Choroid plexus epithelial cell (primary cell): ENCODE results near the gene BTBD2.

ENCODE experiments used
- DNase-seq: peaks from one replicate; pipeline ENCODE4 v3.0.0-alpha.2; 2010; ENCODE audit warnings: low read depth
- H3K4me3 ChIP-seq: 2 replicates; pipeline ENCODE4 v1.5.1; 2011; ENCODE audit warnings: low read depth, mild to moderate bottlenecking, control low read depth, low read length, moderate library complexity
- CTCF ChIP-seq: conservative IDR thresholded peaks from 2 replicates; pipeline ENCODE4 v1.5.1; 2011; ENCODE audit warnings: low read depth, mild to moderate bottlenecking, control low read depth, inconsistent platforms, low read length, moderate library complexity

Gene BTBD2

GRCh38 chr19:1941146-1942077, 74.1 kb downstream of the BTBD2 start, which contains the start of gene CSNK1G2:
CSNK1G2 (plus strand) TSS chr19:1941172; CDS start chr19:1969773, 28,601 bp downstream.
- peak within 1 kb of the TSS; percentile 80 for H3K4me3 ChIP-seq
- DNase-seq: no peak
- TF ChIP-seq CTCF: no peak

- DNase-seq: no peak
- no peak overlapping the region for H3K4me3 ChIP-seq
- no peak for TF ChIP-seq CTCF
These were observed 77.4 kb downstream of the BTBD2 start for GRCh38 chr19:1938071-1938470.

- no peak for TF ChIP-seq CTCF
- no peak for DNase-seq
- H3K4me3 ChIP-seq: no peak overlapping the region
These were observed 78.5 kb downstream of the BTBD2 start for GRCh38 chr19:1936916-1937610.

- TF ChIP-seq CTCF: no peak
- no peak overlapping the region for H3K4me3 ChIP-seq
- DNase-seq: no peak
These were observed 79.1 kb downstream of the BTBD2 start for GRCh38 chr19:1936430-1936829.

GRCh38 chr19:1935484-1936208, 79.9 kb downstream of the BTBD2 start:
- DNase-seq: peak; percentile 57
- no peak overlapping the region for H3K4me3 ChIP-seq
- no peak for TF ChIP-seq CTCF
